Glomerular visceral epithelial cell (primary cell): ENCODE data around the gene ACVR1B.

Experiments
- DNase-seq: peaks from one replicate; pipeline ENCODE4 v3.0.0-alpha.2; 2016; ENCODE audit errors: extremely low spot score

The ACVR1B gene

GRCh38 chr12:51951199-51951842 is at the start of gene ACVR1B:
ACVR1B (plus strand) TSS chr12:51951699; CDS start chr12:51951744, 45 bp downstream.
- DNase-seq = peak; percentile 92

GRCh38 chr12:51901881-51902280 is 49.6 kb upstream of the ACVR1B start:
- DNase-seq = no peak

DNA sequence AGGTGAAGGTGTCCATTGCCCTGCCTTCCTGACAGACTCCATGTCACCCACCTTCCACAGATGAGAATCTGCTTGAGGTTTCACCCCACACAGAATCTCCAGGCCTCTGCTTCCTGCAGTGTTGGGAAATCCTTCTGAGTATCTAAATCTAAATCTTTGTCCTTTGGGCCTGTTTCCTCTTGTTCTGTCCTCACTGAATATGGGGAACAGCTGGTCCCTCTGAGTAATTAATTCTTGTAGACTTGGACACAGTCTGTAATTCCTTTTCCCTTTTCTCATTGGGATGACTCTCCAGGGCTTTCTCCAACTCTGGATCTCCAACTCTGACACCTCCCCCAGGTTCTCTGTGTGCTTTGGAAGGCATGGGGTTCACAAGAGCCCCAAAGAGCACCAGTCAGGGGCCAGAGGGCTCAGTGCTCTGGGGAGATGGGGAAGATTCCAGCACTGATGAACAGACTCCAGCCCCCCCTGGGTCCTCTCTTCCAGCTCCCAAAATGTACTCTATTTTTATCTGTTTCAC is 46.5 kb upstream of the ACVR1B start:
- no peak for DNase-seq

DNA sequence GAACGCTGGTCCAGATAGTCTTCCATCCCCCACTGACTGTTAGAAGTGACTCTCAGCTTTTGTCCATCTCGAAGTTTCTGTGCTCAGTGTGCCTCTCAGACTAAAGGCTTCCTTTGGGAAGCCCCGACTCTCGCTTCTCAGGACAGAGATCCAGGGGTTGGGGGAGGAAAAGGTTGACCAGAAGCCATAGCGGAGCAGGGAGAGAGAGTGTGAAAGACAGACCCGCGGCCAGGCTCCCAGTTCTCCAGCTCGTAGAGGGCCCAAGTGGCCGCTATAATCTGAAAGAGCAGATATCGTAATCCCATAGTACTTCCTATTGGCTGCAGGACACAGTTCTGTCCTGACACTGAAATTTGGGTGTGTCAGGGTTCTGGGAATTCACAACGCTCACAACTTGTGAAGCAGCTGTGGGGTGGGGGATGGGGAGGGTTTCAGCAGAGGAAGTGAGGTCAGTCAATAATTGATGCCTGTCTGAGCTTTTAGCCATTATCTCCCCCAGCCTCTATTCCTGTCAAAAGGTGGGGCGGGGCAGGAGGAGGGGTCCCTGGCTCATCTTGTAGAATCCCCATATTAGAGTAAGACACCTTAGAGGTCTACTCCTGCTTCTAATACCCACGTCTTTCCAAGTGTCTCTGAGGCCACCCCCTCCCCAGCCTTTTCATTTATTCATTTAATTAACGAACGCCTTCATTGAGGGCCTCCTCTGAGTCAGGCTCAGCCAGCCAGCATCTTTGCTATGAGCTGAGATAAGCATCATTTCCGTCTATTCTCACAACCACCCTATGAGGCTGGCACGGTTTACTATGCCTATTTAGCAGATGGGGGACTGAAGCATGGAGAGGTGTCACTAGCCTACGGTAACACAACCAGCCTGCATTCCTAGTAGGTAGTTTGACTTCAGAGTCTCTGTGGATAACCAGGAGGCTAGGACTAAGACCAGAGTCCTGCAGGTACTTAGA is 45.7 kb upstream of the ACVR1B start:
- no peak for DNase-seq

GRCh38 chr12:51906430-51907082 is 44.9 kb upstream of the ACVR1B start:
- no peak for DNase-seq

- DNase-seq = no peak
Measured at GRCh38 chr12:51907083-51907855, 44.2 kb upstream of the ACVR1B start, which contains the start of gene ACVRL1. ACVRL1 (plus strand) TSS chr12:51907504; CDS start chr12:51912475, 4,971 bp downstream.

GRCh38 chr12:51907856-51908425 is 43.6 kb upstream of the ACVR1B start:
- no peak for DNase-seq

DNA sequence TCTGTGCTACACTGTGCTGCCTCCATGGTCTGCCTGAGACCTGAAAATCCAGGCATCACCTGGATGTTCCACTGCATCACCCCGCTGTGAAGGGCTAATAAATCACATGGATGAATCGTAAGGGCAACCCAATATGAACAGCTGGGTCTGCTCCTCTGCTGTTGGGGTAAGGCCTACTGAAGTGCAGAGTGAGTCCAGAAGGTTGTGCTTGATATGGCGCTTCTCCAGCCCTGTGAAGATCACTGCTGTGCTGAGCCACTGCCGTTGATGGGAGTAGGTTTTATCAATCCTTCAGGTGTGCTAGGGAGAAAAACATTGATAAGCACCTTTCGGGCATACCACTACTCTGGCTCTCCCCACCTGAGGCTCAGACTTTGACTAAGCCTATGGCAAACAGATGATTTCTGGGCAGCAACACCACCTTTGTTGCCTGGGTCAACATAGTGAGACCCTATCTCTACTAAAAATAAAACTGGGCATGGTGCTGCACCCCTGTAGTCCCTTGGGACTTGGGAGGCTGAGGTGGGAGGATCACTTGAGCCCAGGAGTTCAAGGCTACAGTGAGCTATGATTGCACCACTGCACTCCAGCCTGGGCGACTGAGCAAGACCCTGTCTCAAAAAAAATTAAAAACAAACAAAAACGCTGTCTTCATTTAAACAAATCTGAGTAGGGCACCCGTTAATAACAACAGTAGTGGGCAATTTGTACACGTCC is 42.5 kb upstream of the ACVR1B start:
- no peak for DNase-seq

GRCh38 chr12:51910168-51910567 is 41.3 kb upstream of the ACVR1B start:
- DNase-seq = no peak

GRCh38 chr12:51910691-51911090 is 40.8 kb upstream of the ACVR1B start:
- DNase-seq = no peak

GRCh38 chr12:51911307-51911706 is 40.2 kb upstream of the ACVR1B start:
- DNase-seq = no peak

DNA sequence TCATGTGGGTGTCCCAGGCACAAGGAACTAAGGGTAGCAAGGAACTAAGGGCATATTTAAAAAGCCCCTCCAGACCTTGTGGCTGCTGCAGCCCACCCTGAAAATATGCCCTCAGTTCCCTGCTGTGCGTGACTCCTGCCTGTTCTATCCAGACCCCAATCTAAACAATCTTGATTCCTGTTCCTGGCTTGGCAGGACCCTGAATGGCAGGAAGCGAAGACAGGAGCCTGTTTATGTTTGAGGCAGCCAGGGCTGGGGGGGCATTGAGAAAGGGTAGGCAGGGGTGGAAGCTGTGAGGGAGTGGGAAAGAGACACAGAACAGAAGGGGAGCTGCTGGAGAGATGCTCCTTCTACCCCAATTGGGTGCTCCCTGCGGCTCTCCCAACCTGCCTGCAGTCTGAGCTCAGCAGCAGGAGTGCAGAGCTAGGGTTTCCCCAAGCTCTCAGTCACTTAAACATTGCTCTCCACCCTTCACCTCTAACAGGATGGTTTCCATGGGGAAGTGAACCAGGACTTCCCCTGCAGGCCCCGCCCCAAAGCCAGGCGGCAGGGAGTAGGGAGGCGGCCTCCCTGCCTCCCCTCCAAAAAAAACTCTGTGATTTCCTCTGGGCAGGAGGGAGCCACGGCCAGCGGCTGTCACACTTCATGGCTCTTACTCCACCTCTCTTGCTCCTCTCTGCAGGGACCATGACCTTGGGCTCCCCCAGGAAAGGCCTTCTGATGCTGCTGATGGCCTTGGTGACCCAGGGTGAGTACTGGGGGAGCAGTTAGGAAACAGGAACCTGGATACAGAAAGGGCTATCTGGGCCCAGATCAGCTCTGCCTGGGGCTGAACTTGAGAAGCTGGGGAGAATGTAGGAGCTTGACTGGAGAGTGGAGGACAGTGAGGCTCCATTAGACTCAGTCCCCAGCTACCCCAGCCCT is 39.4 kb upstream of the ACVR1B start:
- no peak for DNase-seq

- no peak for DNase-seq
Measured at GRCh38 chr12:51913071-51914033, 38.1 kb upstream of the ACVR1B start.

DNA sequence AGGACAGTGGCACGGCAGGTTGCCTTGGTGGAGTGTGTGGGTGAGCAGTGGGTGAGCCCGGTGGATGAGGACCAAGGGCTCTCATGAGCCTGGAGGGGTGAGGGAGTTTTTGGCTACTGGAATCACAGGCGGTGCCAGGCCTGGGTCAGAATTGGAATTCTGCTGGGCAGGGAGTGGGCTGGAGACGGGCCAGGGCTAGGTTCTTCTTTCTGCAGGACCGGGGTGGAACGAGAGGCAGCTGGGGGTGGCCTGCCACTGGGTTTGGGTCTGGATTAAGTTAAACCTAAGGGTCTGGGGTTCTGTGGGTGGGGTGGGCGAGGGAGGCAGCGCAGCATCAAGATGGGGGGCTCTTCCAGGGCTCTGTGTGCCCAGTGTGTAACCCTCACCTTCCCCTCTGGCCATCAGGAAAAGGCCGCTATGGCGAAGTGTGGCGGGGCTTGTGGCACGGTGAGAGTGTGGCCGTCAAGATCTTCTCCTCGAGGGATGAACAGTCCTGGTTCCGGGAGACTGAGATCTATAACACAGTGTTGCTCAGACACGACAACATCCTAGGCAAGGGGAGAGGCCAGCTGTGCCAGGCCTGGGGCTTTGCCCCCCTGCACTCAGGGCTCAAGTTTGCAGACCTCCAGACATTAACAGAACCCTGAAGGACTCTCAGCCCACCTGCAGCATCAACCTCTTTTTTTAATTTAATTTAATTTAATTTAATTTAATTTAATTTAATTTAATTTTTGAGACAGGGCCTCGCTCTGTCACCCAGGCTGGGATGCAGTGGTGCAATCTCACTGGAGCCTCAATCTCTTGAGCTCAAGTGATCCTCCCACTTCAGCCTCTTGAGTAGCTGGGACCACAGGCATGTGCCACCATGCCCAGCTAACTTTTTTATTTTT is 37.2 kb upstream of the ACVR1B start:
- DNase-seq = no peak

- DNase-seq = no peak
Measured at GRCh38 chr12:51915003-51915625, 36.4 kb upstream of the ACVR1B start.

DNA sequence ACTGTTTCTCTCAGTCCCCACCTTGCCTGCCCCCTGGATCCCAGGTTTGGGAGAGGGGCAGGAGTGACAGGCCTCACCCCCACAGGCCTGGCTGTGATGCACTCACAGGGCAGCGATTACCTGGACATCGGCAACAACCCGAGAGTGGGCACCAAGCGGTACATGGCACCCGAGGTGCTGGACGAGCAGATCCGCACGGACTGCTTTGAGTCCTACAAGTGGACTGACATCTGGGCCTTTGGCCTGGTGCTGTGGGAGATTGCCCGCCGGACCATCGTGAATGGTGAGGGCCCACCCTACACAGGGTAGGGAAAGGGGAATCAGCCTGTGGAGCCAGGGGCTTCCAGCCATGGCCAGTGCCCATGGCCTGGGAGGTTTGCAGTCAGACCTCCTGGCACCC is 35.5 kb upstream of the ACVR1B start:
- DNase-seq = no peak
